H9 (cell line): ENCODE results near the gene KIF7. TPM values are rescaled to one million over a fixed set of nuclear protein-coding genes. Genes with fewer than 3 reads are reported as not detected.

Source experiments
- DNase-seq: peaks from one replicate; pipeline ENCODE4 v3.0.0-alpha.2; 2017
- H2AFZ ChIP-seq: one replicate; pipeline ENCODE4 v1.6.1; 2013; ENCODE audit warnings: mild to moderate bottlenecking, low read length, control low read depth, moderate library complexity
- H2AK5ac ChIP-seq: 2 replicates; pipeline ENCODE4 v1.6.1; 2013; ENCODE audit warnings: low read length, control low read depth, mixed read lengths; ENCODE audit not compliant: insufficient read length
- H2BK120ac ChIP-seq: one replicate; pipeline ENCODE4 v1.6.1; 2013; ENCODE audit warnings: low read depth, mild to moderate bottlenecking, low read length, control low read depth, inconsistent platforms; ENCODE audit not compliant: poor library complexity, severe bottlenecking
- H2BK12ac ChIP-seq: 2 replicates; pipeline ENCODE4 v1.6.1; 2013; ENCODE audit warnings: low read length, control low read depth, mixed read lengths, low read depth; ENCODE audit not compliant: insufficient read length
- H2BK15ac ChIP-seq: 2 replicates; pipeline ENCODE4 v1.6.1; 2013; ENCODE audit warnings: low read depth, low read length, control low read depth
- H2BK20ac ChIP-seq: one replicate; pipeline ENCODE4 v1.6.1; 2013; ENCODE audit warnings: low read depth, mild to moderate bottlenecking, low read length, control low read depth, inconsistent platforms; ENCODE audit not compliant: poor library complexity, severe bottlenecking
- H2BK5ac ChIP-seq: 2 replicates; pipeline ENCODE4 v1.6.1; 2013; ENCODE audit warnings: low read length, control low read depth, mixed read lengths; ENCODE audit not compliant: insufficient read length
- H3K14ac ChIP-seq: 2 replicates; pipeline ENCODE4 v1.6.1; 2013; ENCODE audit warnings: low read length, control low read depth; ENCODE audit not compliant: insufficient read depth
- H3K18ac ChIP-seq: 2 replicates; pipeline ENCODE4 v1.6.1; 2013; ENCODE audit warnings: low read depth, mild to moderate bottlenecking, mixed read lengths, low read length, control low read depth; ENCODE audit not compliant: insufficient read length
- H3K23ac ChIP-seq: 2 replicates; pipeline ENCODE4 v1.6.1; 2013; ENCODE audit warnings: low read length, control low read depth, mixed read lengths, low read depth; ENCODE audit not compliant: insufficient read length
- H3K23me2 ChIP-seq: 2 replicates; pipeline ENCODE4 v1.6.1; 2013; ENCODE audit warnings: low read depth, mild to moderate bottlenecking, mixed read lengths, low read length, control low read depth; ENCODE audit not compliant: insufficient read length, poor library complexity, severe bottlenecking
- H3K27ac ChIP-seq: 2 replicates; pipeline ENCODE4 v1.5.1; 2013; ENCODE audit warnings: low read length, control low read depth, mixed read lengths, low read depth; ENCODE audit not compliant: insufficient read length
- H3K27me3 ChIP-seq: 2 replicates; pipeline ENCODE4 v1.6.1; 2013; ENCODE audit warnings: low read length, control low read depth, inconsistent platforms; ENCODE audit not compliant: insufficient read depth
- H3K4ac ChIP-seq: 2 replicates; pipeline ENCODE4 v1.6.1; 2013; ENCODE audit warnings: low read depth, mild to moderate bottlenecking, control low read depth, inconsistent platforms, low read length, moderate library complexity
- H3K4me1 ChIP-seq: 2 replicates; pipeline ENCODE4 v1.6.1; 2013; ENCODE audit warnings: low read length, control low read depth, inconsistent platforms; ENCODE audit not compliant: insufficient read depth
- H3K4me2 ChIP-seq: 2 replicates; pipeline ENCODE4 v1.6.1; 2013; ENCODE audit warnings: low read length, control low read depth, mixed read lengths; ENCODE audit not compliant: insufficient read length, insufficient read depth
- H3K56ac ChIP-seq: 2 replicates; pipeline ENCODE4 v1.6.1; 2013; ENCODE audit warnings: low read depth, mild to moderate bottlenecking, mixed read lengths, low read length, control low read depth; ENCODE audit not compliant: insufficient read length
- H3K79me1 ChIP-seq: 2 replicates; pipeline ENCODE4 v1.6.1; 2013; ENCODE audit warnings: low read depth, mild to moderate bottlenecking, moderate library complexity, low read length, control low read depth, inconsistent platforms; ENCODE audit not compliant: insufficient read depth, poor library complexity, severe bottlenecking
- H3K79me2 ChIP-seq: 2 replicates; pipeline ENCODE4 v1.6.1; 2013; ENCODE audit warnings: low read length, control low read depth, inconsistent platforms; ENCODE audit not compliant: insufficient read depth
- H3K9ac ChIP-seq: 2 replicates; pipeline ENCODE4 v1.6.1; 2013; ENCODE audit warnings: low read length, control low read depth, mixed read lengths; ENCODE audit not compliant: insufficient read length; ENCODE audit errors: extremely low read depth
- H3K9me3 ChIP-seq: one replicate; pipeline ENCODE4 v1.6.1; 2013; ENCODE audit warnings: low read depth, low read length, inconsistent platforms; ENCODE audit not compliant: control insufficient read depth
- H3T11ph ChIP-seq: one replicate; pipeline ENCODE4 v1.6.1; 2013; ENCODE audit warnings: mild to moderate bottlenecking, low read length, control low read depth, inconsistent platforms
- H4K20me1 ChIP-seq: one replicate; pipeline ENCODE4 v1.6.1; 2013; ENCODE audit not compliant: control insufficient read depth, insufficient read length, insufficient read depth
- H4K5ac ChIP-seq: 2 replicates; pipeline ENCODE4 v1.6.1; 2013; ENCODE audit warnings: low read depth, mild to moderate bottlenecking, mixed read lengths, low read length, control low read depth; ENCODE audit not compliant: insufficient read length
- H4K8ac ChIP-seq: replicated peaks from 2 replicates; pipeline ENCODE4 v1.6.1; 2013; ENCODE audit warnings: low read length, control low read depth, mixed read lengths, low read depth; ENCODE audit not compliant: insufficient read length
- H4K91ac ChIP-seq: 2 replicates; pipeline ENCODE4 v1.6.1; 2013; ENCODE audit warnings: low read depth, mild to moderate bottlenecking, moderate library complexity, mixed read lengths, low read length, control low read depth; ENCODE audit not compliant: insufficient read length
- H3K27ac Mint-ChIP-seq, 3 experiments: 2 replicates in 2 of 3; 3 replicates in 1 of 3; pipeline ENCODE4 v1.8.0; 2020 to 2021; ENCODE audit warnings: mixed read lengths in 3 of 3, mild to moderate bottlenecking in 1 of 3, moderate library complexity in 1 of 3
- H3K27me3 Mint-ChIP-seq: 2 replicates; pipeline ENCODE4 v1.8.0; 2021; ENCODE audit warnings: low read depth, mild to moderate bottlenecking, moderate library complexity, mixed read lengths
- H3K36me3 Mint-ChIP-seq, 3 experiments: 2 replicates in 2 of 3; 3 replicates in 1 of 3; pipeline ENCODE4 v1.8.0; 2020 to 2021; ENCODE audit warnings: low read depth in 3 of 3, mixed read lengths in 3 of 3; ENCODE audit not compliant: insufficient read depth in 1 of 3
- H3K4me1 Mint-ChIP-seq, 2 experiments: 2 replicates each; pipeline ENCODE4 v1.8.0; 2020; ENCODE audit warnings: mixed read lengths in 2 of 2
- H3K4me3 Mint-ChIP-seq, 2 experiments: 2 replicates in 1 of 2; 3 replicates in 1 of 2; pipeline ENCODE4 v1.8.0; 2020 to 2021; ENCODE audit warnings: mild to moderate bottlenecking in 2 of 2, mixed read lengths in 2 of 2, moderate library complexity in 1 of 2
- H3K9me3 Mint-ChIP-seq, 2 experiments: 2 replicates in 1 of 2; 3 replicates in 1 of 2; pipeline ENCODE4 v1.8.0; 2020; ENCODE audit warnings: mild to moderate bottlenecking in 2 of 2, mixed read lengths in 2 of 2, moderate library complexity in 1 of 2
- WGBS: extraction: QIAGEN DNeasy Blood & Tissue Kit; methylation state at CpG from one replicate; pipeline ENCODE4 v1.1.7; 2013; ENCODE audit warnings: missing lambda C conversion rate, low lambda C conversion rate, mixed read lengths; ENCODE audit not compliant: insufficient read length; ENCODE audit errors: extremely low coverage; 5-methylcytosine and 5-hydroxymethylcytosine counted together
- total RNA-seq: library from RNA; stranded (reverse); gene quantifications from 2 replicates; pipeline ENCODE4 v1.2.1, GENCODE V29; 2021
- TF ChIP-seq, protein P1 (sequence below): fragments of 200-600 bp; sonication (generic); conservative IDR thresholded peaks from 3 replicates; pipeline ENCODE4 v1.8.0; 2021; ENCODE audit warnings: antibody characterized with exemption, mild to moderate bottlenecking

KIF7 gene
- total RNA-seq, 1 experiment from 2014 or later, result 22.0 TPM

- Mint-ChIP-seq H3K9me3 (no peaks in the 10 kb centered on the region), H3K4me1 (peaks cover 6 to 12% of the 10 kb centered on the region in 2 experiments), H3K36me3 (peaks cover 7 to 17% (median 14%) of the 10 kb centered on the region in 3 experiments), H3K27ac (no peak overlapping the region), H3K27me3 (peaks cover 36% of the 10 kb centered on the region), H3K4me3 (peak overlapping the region; percentile 88 to 95)
- Histone ChIP-seq H4K8ac (no peak overlapping the region), H2AFZ (no peak overlapping the region), H2BK120ac (no peak overlapping the region), H3K4me1 (no peaks in the 10 kb centered on the region), H3K9ac (no peak overlapping the region), H3T11ph (no peak overlapping the region), H2BK12ac (no peak overlapping the region), H3K27me3 (no peaks in the 10 kb centered on the region; the same call in 1 of the 2 replicates), H4K20me1 (no peaks in the 10 kb centered on the region), H2BK20ac (no peak overlapping the region), H4K5ac (no peak overlapping the region), H3K23ac (no peak overlapping the region), H3K56ac (no peak overlapping the region), H2BK5ac (no peak overlapping the region), H4K91ac (no peak overlapping the region), H3K23me2 (peaks cover 6% of the 10 kb centered on the region), H2AK5ac (no peak overlapping the region), H2BK15ac (no peak overlapping the region), H3K9me3 (no peaks in the 10 kb centered on the region), H3K14ac (no peak overlapping the region), H3K79me2 (no peaks in the 10 kb centered on the region; the same call in 1 of the 2 replicates), H3K4ac (no peak overlapping the region), H3K18ac (no peak overlapping the region), H3K4me2 (no peak overlapping the region), H3K27ac (no peak overlapping the region), H3K79me1 (no peaks in the 10 kb centered on the region)
- DNase-seq, result no peak
- WGBS, result no CpG with 5 or more reads among the region's 7 CpGs
- TF ChIP-seq, protein P1, sequence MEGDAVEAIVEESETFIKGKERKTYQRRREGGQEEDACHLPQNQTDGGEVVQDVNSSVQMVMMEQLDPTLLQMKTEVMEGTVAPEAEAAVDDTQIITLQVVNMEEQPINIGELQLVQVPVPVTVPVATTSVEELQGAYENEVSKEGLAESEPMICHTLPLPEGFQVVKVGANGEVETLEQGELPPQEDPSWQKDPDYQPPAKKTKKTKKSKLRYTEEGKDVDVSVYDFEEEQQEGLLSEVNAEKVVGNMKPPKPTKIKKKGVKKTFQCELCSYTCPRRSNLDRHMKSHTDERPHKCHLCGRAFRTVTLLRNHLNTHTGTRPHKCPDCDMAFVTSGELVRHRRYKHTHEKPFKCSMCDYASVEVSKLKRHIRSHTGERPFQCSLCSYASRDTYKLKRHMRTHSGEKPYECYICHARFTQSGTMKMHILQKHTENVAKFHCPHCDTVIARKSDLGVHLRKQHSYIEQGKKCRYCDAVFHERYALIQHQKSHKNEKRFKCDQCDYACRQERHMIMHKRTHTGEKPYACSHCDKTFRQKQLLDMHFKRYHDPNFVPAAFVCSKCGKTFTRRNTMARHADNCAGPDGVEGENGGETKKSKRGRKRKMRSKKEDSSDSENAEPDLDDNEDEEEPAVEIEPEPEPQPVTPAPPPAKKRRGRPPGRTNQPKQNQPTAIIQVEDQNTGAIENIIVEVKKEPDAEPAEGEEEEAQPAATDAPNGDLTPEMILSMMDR, result no peak
Measured at GRCh38 chr15:89656116-89656815, 999 bp upstream of the KIF7 start.
